AG04450 (cell line): ENCODE data around the gene MYH10. TPM values are rescaled to one million over a fixed set of nuclear protein-coding genes. Genes with fewer than 3 reads are reported as not detected.
"Not testable (repeated sequence)": the region's sequence is repeated elsewhere in the genome, so short reads cannot be mapped to it uniquely, and the experiment has no call there.

Source experiments
- CTCF ChIA-PET: fragments of 300-600, 350-600 bp; formaldehyde crosslinking; extraction: SDS; loops from one replicate; lab custom pipeline; 2022; ENCODE audit warnings: antibody characterized with exemption, inconsistent platforms; lab: Charles Lee
- POLR2A ChIA-PET: fragments of 350-600 bp; formaldehyde crosslinking; extraction: SDS; loops from one replicate; lab custom pipeline; 2021; ENCODE audit warnings: antibody characterized with exemption, inconsistent platforms; lab: Yijun Ruan, JAX
- DNase-seq: peaks from one replicate; pipeline ENCODE4 v3.0.0-alpha.2; 2011; ENCODE audit warnings: low read depth, low spot score
- H3K27ac ChIP-seq: one replicate; pipeline ENCODE4 v1.5.1; 2012; ENCODE audit warnings: low read depth, low read length, control low read depth
- H3K27me3 ChIP-seq: one replicate; pipeline ENCODE4 v1.6.0; 2012; ENCODE audit warnings: low read length; ENCODE audit not compliant: control insufficient read depth, insufficient read depth
- H3K4me3 ChIP-seq: 2 replicates; pipeline ENCODE4 v1.5.1; 2011; ENCODE audit warnings: mild to moderate bottlenecking, low read depth, low read length, control low read depth
- H3K9me3 ChIP-seq: 2 replicates; pipeline ENCODE4 v1.5.1; 2012; ENCODE audit warnings: low read length; ENCODE audit not compliant: control insufficient read depth, insufficient read depth
- CTCF ChIP-seq: IDR thresholded peaks from 2 replicates; pipeline ENCODE4 v1.5.1; 2011; ENCODE audit warnings: low read depth, low read length, control low read depth, inconsistent platforms
- polyA plus RNA-seq: library from polyadenylated mRNA; depleted of rRNA; stranded (reverse); fragments of >200 nt; gene quantifications from 2 replicates; pipeline ENCODE4 v1.2.3, GENCODE V29; 2011

The MYH10 gene
- polyA plus RNA-seq, 1 experiment, result 103 TPM

DNA sequence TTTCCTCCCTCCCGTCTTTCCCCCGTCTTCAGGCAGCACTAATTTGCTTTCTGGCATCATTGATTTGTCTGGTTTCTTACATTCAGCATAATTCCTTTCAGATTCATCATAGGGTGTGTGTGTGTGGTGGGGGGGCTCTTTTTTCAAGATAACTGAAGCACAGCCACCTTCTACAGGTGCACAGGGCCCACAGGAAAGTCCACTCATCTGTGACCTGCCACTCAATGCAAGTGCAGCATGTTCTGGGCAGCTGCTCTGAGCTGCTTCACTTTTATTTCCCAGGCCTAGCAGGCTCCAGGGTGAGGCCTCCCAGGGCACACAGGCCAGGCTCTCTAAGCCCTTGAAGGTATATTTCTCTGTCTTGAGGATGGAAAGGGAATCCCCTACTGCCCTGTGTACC, 35.2 kb upstream of the MYH10 start:
- Histone ChIP-seq H3K4me3 (no peak overlapping the region), H3K9me3 (no peaks in the 10 kb centered on the region), H3K27me3 (peaks cover 14% of the 10 kb centered on the region), H3K27ac (no peak overlapping the region)
- no peak for DNase-seq
- ChIA-PET POLR2A (no interaction called here), CTCF (interaction anchor here (0.6 kb wide), 1 partner anchor 236 kb away, joined by 3 read pairs; no protein-coding TSS in a partner anchor)
- no peak for TF ChIP-seq CTCF

DNA sequence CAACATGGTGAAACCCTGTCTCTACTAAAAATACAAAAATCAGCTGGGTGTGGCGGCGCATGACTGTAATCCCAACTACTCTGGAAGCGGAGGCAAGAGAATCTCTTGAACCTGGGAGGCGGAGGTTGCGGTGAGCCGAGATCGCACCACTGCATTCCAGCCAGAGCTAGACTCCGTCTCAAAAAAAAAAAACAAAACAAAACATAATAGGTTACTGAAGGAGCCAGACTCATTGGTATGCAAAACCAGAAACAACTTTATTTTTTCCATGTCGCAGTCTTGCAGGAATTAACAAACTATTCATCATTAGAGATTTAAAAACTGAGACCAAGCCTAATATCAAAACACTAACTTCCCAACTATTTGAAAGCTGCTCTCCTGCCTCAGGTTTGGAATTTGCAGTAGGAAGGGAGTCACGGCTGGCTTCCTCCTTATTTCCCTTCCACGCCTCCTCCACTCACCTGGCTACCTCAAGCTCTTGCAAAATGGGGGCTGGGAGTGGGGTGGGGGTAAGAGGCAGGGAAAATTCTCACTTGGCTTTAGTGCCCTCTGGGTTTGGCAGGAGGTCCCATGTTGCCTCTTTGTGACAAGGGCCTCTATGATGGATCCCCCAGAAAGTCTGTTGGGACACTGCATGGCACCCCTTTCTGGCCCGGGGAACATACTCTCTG, 34.1 kb upstream of the MYH10 start:
- CTCF ChIA-PET, result interaction anchor here (0.6 kb wide), 1 partner anchor 234 kb away, joined by 3 read pairs; no protein-coding TSS in a partner anchor
- Histone ChIP-seq H3K9me3 (no peaks in the 10 kb centered on the region), H3K4me3 (no peak overlapping the region), H3K27ac (no peak overlapping the region), H3K27me3 (peaks cover 14% of the 10 kb centered on the region)
- no peak for TF ChIP-seq CTCF
- POLR2A ChIA-PET, result no interaction called here
- no peak for DNase-seq

DNA sequence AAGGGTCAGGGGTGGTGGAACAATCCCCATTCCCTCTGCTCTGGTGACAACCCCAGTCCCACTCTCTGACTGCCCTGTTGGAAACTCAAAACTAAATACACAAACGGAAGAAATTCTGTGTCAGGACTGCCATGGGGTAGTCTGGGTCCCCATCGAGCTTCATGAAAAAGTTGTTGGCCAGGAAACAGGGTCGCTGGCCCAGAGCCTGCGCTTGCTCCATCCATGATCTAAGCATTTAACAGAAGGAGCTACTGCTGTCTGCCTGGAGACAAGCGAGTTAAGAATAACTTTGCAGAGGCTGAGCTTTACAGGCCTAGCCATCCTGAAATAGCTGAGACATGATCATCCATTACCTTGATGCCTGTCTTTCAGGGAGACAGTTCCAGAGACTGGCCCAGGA, 32.4 kb upstream of the MYH10 start:
- no peak for TF ChIP-seq CTCF
- DNase-seq, result no peak
- ChIA-PET POLR2A (no interaction called here), CTCF (no interaction called here)
- H3K27me3 ChIP-seq, result peaks cover 14% of the 10 kb centered on the region
- no peak overlapping the region for H3K27ac ChIP-seq
- no peaks in the 10 kb centered on the region for H3K9me3 ChIP-seq
- H3K4me3 ChIP-seq, result no peak overlapping the region

- no peak for TF ChIP-seq CTCF
- POLR2A ChIA-PET, result no interaction called here
- CTCF ChIA-PET, result no interaction called here
Measured at GRCh38 chr17:8662076-8662831, 31.7 kb upstream of the MYH10 start.

GRCh38 chr17:8660709-8661108, 30.2 kb upstream of the MYH10 start:
- peaks cover 11% of the 10 kb centered on the region for H3K27me3 ChIP-seq
- DNase-seq, H3K9me3 ChIP-seq, H3K4me3 ChIP-seq, POLR2A ChIA-PET, H3K27ac ChIP-seq: not testable (repeated sequence)
- CTCF ChIA-PET, result interaction anchor here (1.1 kb wide), 1 partner anchor 30 kb away, joined by 4 read pairs; the partner anchor contains the start of gene MYH10

More at GRCh38 chr17:8662076-8662831, 31.7 kb upstream of the MYH10 start:
- no peak overlapping the region for H3K4me3 ChIP-seq
- DNase-seq, result no peak
- no peaks in the 10 kb centered on the region for H3K9me3 ChIP-seq
- peaks cover 14% of the 10 kb centered on the region for H3K27me3 ChIP-seq
- no peak overlapping the region for H3K27ac ChIP-seq
